ENCODE data around the gene VEGFC. TPM values are rescaled to one million over a fixed set of nuclear protein-coding genes. Genes with fewer than 3 reads are reported as not detected.

Gene VEGFC
- total RNA-seq, 1 experiment from 2014 or later, result 15.7 TPM

DNA sequence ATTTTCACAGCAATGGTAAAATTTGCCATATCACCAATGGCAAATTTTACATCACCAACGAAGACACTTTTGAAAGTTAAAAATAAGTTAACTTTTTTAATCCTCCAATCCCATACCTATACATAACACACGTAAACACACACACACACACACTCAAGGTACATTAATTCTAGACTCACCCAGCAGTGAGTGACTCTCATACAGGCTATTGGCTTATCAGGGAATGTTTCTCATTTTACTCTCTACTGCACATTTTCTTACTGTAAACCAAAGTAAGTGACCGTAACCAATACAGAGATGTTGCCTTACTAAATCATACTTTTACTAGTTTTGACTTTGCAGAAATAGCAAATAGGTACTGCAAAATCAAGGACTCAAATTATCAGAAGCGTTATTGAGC, 2.3 kb downstream of the VEGFC start:
- in situ Hi-C loops (cut with HindIII; ENCODE audit: low pct_unique_long_range_greater_than_20kb, low sequenced_read_pairs) (no loop called here), intact Hi-C loops (cut with micrococcal nuclease; ENCODE audit: unreplicated experiment) (loop anchor here (2.0 to 5.0 kb wide), 3 partner anchors 92 to 256 kb away; no protein-coding TSS in a partner anchor)
- ATAC-seq (no peak), DNase-seq (ENCODE audit: low read depth, low spot score) (no peak)
- H3K9me3 ChIP-seq (ENCODE audit: control insufficient read depth, insufficient read depth, low read depth, low read length), result no peaks in the 10 kb centered on the region
- ChIA-PET CTCF (no interaction called here), POLR2A (no interaction called here)
- BruUV-seq (replicated peaks), result no TSS peak
- H3K4me3 ChIP-seq (ENCODE audit: low read depth in 2 of 2, low read length in 2 of 2), result peak overlapping the region; percentile 63 to 95
- peak overlapping the region; percentile 92 for H3K27ac ChIP-seq (ENCODE audit: low read length)
- no peaks in the 10 kb centered on the region for H3K36me3 ChIP-seq (ENCODE audit: control insufficient read depth, insufficient read depth, low read length)
- TF ChIP-seq POLR2AphosphoS5 (IDR thresholded peaks at IDR 0.05; ENCODE audit: low read depth, low read length) (no peak), SIN3A (IDR thresholded peaks at IDR 0.05; ENCODE audit: borderline replicate concordance, insufficient read depth, low read depth, low read length) (no peak), TCF7L2 (IDR thresholded peaks at IDR 0.05; ENCODE audit: low read depth, low read length) (no peak)
- TF ChIP-seq, protein P1, sequence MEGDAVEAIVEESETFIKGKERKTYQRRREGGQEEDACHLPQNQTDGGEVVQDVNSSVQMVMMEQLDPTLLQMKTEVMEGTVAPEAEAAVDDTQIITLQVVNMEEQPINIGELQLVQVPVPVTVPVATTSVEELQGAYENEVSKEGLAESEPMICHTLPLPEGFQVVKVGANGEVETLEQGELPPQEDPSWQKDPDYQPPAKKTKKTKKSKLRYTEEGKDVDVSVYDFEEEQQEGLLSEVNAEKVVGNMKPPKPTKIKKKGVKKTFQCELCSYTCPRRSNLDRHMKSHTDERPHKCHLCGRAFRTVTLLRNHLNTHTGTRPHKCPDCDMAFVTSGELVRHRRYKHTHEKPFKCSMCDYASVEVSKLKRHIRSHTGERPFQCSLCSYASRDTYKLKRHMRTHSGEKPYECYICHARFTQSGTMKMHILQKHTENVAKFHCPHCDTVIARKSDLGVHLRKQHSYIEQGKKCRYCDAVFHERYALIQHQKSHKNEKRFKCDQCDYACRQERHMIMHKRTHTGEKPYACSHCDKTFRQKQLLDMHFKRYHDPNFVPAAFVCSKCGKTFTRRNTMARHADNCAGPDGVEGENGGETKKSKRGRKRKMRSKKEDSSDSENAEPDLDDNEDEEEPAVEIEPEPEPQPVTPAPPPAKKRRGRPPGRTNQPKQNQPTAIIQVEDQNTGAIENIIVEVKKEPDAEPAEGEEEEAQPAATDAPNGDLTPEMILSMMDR (IDR thresholded peaks at IDR 0.05), result no peak
- TF ChIP-seq, protein P2, sequence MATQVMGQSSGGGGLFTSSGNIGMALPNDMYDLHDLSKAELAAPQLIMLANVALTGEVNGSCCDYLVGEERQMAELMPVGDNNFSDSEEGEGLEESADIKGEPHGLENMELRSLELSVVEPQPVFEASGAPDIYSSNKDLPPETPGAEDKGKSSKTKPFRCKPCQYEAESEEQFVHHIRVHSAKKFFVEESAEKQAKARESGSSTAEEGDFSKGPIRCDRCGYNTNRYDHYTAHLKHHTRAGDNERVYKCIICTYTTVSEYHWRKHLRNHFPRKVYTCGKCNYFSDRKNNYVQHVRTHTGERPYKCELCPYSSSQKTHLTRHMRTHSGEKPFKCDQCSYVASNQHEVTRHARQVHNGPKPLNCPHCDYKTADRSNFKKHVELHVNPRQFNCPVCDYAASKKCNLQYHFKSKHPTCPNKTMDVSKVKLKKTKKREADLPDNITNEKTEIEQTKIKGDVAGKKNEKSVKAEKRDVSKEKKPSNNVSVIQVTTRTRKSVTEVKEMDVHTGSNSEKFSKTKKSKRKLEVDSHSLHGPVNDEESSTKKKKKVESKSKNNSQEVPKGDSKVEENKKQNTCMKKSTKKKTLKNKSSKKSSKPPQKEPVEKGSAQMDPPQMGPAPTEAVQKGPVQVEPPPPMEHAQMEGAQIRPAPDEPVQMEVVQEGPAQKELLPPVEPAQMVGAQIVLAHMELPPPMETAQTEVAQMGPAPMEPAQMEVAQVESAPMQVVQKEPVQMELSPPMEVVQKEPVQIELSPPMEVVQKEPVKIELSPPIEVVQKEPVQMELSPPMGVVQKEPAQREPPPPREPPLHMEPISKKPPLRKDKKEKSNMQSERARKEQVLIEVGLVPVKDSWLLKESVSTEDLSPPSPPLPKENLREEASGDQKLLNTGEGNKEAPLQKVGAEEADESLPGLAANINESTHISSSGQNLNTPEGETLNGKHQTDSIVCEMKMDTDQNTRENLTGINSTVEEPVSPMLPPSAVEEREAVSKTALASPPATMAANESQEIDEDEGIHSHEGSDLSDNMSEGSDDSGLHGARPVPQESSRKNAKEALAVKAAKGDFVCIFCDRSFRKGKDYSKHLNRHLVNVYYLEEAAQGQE (IDR thresholded peaks at IDR 0.05; ENCODE audit: insufficient read depth in 1 of 2, low read depth in 2 of 2, low read length in 1 of 2), result no peak
- H3K27me3 ChIP-seq (ENCODE audit: control insufficient read depth, insufficient read depth, low read length), result no peaks in the 10 kb centered on the region
- H3K4me1 ChIP-seq (ENCODE audit: control insufficient read depth, insufficient read depth, low read length), result peaks cover 34% of the 10 kb centered on the region

DNA sequence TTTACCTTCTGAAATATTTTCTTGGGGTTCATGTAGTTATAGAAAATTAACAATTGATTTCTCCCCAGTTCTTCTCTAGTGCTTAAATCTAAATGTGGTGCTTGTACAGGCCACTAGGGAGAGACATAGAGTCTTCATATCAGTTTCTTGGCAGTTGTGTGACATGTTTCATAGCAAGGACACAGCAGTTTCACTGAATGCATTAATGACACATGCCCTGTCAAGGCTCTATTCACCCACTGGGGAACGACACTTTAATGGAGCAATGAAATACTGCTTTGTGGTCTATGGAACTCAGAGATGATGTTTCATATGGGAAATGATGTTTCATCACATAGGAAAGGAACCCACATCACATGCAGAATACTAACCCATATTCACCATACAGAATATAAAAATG, 2.8 kb downstream of the VEGFC start:
- no TSS peak for BruUV-seq (replicated peaks)
- ChIA-PET CTCF (no interaction called here), POLR2A (no interaction called here)
- H3K4me1 ChIP-seq (ENCODE audit: control insufficient read depth, insufficient read depth, low read length), result peaks cover 39% of the 10 kb centered on the region
- H3K27ac ChIP-seq (ENCODE audit: low read length), result peak overlapping the region; percentile 92
- no peaks in the 10 kb centered on the region for H3K36me3 ChIP-seq (ENCODE audit: control insufficient read depth, insufficient read depth, low read length)
- no peaks in the 10 kb centered on the region for H3K9me3 ChIP-seq (ENCODE audit: control insufficient read depth, insufficient read depth, low read depth, low read length)
- DNase-seq (ENCODE audit: low read depth, low spot score), result no peak
- intact Hi-C loops (cut with micrococcal nuclease; ENCODE audit: unreplicated experiment), result loop anchor here (2.0 to 10.0 kb wide), 5 partner anchors 92 to 413 kb away; no protein-coding TSS in a partner anchor
- TF ChIP-seq SIN3A (IDR thresholded peaks at IDR 0.05; ENCODE audit: borderline replicate concordance, insufficient read depth, low read depth, low read length) (no peak), TCF7L2 (IDR thresholded peaks at IDR 0.05; ENCODE audit: low read depth, low read length) (no peak), POLR2AphosphoS5 (IDR thresholded peaks at IDR 0.05; ENCODE audit: low read depth, low read length) (no peak)
- TF ChIP-seq, protein P2 (IDR thresholded peaks at IDR 0.05; ENCODE audit: insufficient read depth in 1 of 2, low read depth in 2 of 2, low read length in 1 of 2), result no peak
- TF ChIP-seq, protein P1 (IDR thresholded peaks at IDR 0.05), result peak; percentile 70
- H3K27me3 ChIP-seq (ENCODE audit: control insufficient read depth, insufficient read depth, low read length), result no peaks in the 10 kb centered on the region
- peak; percentile 13; the same call in 1 of the 2 replicates for ATAC-seq
- peak overlapping the region; percentile 63 to 95 for H3K4me3 ChIP-seq (ENCODE audit: low read depth in 2 of 2, low read length in 2 of 2)
- in situ Hi-C loops (cut with HindIII; ENCODE audit: low pct_unique_long_range_greater_than_20kb, low sequenced_read_pairs), result no loop called here
